ENCODE measurements around the gene TSPO. TPM values are rescaled to one million over a fixed set of nuclear protein-coding genes. Genes with fewer than 3 reads are reported as not detected.
"Not testable (repeated sequence)": the region's sequence is repeated elsewhere in the genome, so short reads cannot be mapped to it uniquely, and the experiment has no call there.

Gene TSPO
- total RNA-seq: 10 to 100 TPM; 75.1 to 84.3 TPM
- long read RNA-seq, donor 1, transcript TSPO-202 (4 exons, 881 nt): major isoform, 40 of 57 reads
- long read RNA-seq, donor 1, partial matches to known transcripts: 11 of 57 reads
- long read RNA-seq, donor 1, other reads (novel, unspliced or antisense): 2 of 57 reads
- long read RNA-seq, donor 2, transcript TSPO-202 (4 exons, 881 nt): major isoform, 93 of 111 reads
- long read RNA-seq, donor 2, partial matches to known transcripts: 8 of 111 reads
- long read RNA-seq, donor 2, other reads (novel, unspliced or antisense): 2 of 111 reads

- DNase-seq (ENCODE audit: low spot score): peak; percentile 93
- intact Hi-C loops (cut with DNase I): loop anchor here in 1 of 2 donors (5.0 kb wide), 1 partner anchor 1161 kb away; the partner anchor contains the start of gene SHISAL1
Measured at GRCh38 chr22:43151251-43152002, at the start of gene TSPO. TSS of gene TSPO (plus strand) at chr22:43151559. CDS start at chr22:43159239, 7,680 bp downstream.

- DNase-seq (ENCODE audit: low spot score); intact Hi-C loops (cut with DNase I): not testable (repeated sequence)
Measured at GRCh38 chr22:43104056-43104625, 47.2 kb upstream of the TSPO start.

- DNase-seq (ENCODE audit: low spot score); intact Hi-C loops (cut with DNase I): not testable (repeated sequence)
Measured at GRCh38 chr22:43104950-43105349, 46.4 kb upstream of the TSPO start.

- DNase-seq (ENCODE audit: low spot score): no peak
Measured at GRCh38 chr22:43106302-43106701, 45.1 kb upstream of the TSPO start.

GRCh38 chr22:43109511-43109910 lies 41.8 kb upstream of the TSPO start:
- intact Hi-C loops (cut with DNase I): no loop called here
- no peak for DNase-seq (ENCODE audit: low spot score)

More at GRCh38 chr22:43106302-43106701, 45.1 kb upstream of the TSPO start:
- intact Hi-C loops (cut with DNase I): no loop called here

- no peak for DNase-seq (ENCODE audit: low spot score)
- intact Hi-C loops (cut with DNase I): no loop called here
Measured at GRCh38 chr22:43109921-43110443, 41.4 kb upstream of the TSPO start.

- intact Hi-C loops (cut with DNase I): no loop called here
- peak; percentile 83 for DNase-seq (ENCODE audit: low spot score)
Measured at GRCh38 chr22:43110444-43110926, 40.9 kb upstream of the TSPO start, which contains the start of gene BIK. TSS of gene BIK (plus strand) at chr22:43110750. CDS start at chr22:43124023, 13,273 bp downstream.

GRCh38 chr22:43110927-43111623 lies 40.3 kb upstream of the TSPO start:
- intact Hi-C loops (cut with DNase I): no loop called here
- no peak for DNase-seq (ENCODE audit: low spot score)

GRCh38 chr22:43113526-43114251 lies 37.7 kb upstream of the TSPO start:
- no peak for DNase-seq (ENCODE audit: low spot score)
- intact Hi-C loops (cut with DNase I): no loop called here

- intact Hi-C loops (cut with DNase I): no loop called here
- DNase-seq (ENCODE audit: low spot score): no peak
Measured at GRCh38 chr22:43114958-43115357, 36.4 kb upstream of the TSPO start.

GRCh38 chr22:43116932-43117331 lies 34.4 kb upstream of the TSPO start:
- intact Hi-C loops (cut with DNase I): no loop called here
- DNase-seq (ENCODE audit: low spot score): no peak

- intact Hi-C loops (cut with DNase I): no loop called here
- no peak for DNase-seq (ENCODE audit: low spot score)
Measured at GRCh38 chr22:43118024-43118849, 33.1 kb upstream of the TSPO start.

- intact Hi-C loops (cut with DNase I): no loop called here
- no peak for DNase-seq (ENCODE audit: low spot score)
Measured at GRCh38 chr22:43118953-43119458, 32.4 kb upstream of the TSPO start.

GRCh38 chr22:43126501-43127165 lies 24.7 kb upstream of the TSPO start:
- intact Hi-C loops (cut with DNase I): no loop called here
- DNase-seq (ENCODE audit: low spot score): no peak

GRCh38 chr22:43127166-43127908 lies 24.0 kb upstream of the TSPO start:
- intact Hi-C loops (cut with DNase I): no loop called here
- no peak for DNase-seq (ENCODE audit: low spot score)

GRCh38 chr22:43128116-43128515 lies 23.2 kb upstream of the TSPO start:
- intact Hi-C loops (cut with DNase I): no loop called here
- DNase-seq (ENCODE audit: low spot score): no peak
